Measurements from ENCODE around the gene AOPEP.

The AOPEP gene

DNA sequence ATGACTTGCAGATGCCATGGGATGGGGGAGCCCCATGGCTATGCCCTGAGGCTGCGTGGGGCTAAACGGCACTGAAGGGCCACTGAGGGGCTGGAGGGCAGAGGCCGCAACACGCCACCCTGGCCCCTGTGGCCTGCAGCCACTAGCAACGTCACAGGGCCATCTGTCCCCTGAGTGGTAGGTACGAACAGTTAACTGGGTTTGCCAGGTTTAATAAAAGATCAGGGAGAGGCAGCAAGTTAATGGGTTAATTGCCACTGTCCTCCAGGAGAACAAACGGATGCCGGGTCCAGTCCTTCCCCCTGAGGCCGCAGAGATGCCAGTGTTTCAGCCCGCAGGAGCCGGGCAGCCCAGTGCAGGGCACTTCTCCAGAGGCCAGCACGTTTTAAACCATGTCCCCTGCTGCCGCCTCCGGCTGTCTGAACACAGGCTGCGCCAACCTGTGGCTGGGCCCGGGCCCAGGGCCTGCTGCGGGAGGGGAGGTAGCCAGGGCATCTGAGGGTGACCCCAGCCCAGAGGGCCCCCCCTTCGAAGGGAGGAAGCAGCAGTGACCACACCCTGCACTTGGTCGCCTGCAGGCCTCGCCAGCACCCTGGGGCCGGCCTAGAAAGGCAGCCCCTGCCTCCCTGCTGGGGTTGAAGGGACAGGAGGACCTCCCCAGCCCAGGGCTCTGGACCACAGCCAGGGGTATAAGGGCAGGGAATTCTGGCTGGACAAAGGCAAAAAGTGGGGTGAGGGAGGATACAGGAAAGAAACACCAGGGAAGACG, 363.7 kb downstream of the AOPEP start:
- no peak for DNase-seq

DNA sequence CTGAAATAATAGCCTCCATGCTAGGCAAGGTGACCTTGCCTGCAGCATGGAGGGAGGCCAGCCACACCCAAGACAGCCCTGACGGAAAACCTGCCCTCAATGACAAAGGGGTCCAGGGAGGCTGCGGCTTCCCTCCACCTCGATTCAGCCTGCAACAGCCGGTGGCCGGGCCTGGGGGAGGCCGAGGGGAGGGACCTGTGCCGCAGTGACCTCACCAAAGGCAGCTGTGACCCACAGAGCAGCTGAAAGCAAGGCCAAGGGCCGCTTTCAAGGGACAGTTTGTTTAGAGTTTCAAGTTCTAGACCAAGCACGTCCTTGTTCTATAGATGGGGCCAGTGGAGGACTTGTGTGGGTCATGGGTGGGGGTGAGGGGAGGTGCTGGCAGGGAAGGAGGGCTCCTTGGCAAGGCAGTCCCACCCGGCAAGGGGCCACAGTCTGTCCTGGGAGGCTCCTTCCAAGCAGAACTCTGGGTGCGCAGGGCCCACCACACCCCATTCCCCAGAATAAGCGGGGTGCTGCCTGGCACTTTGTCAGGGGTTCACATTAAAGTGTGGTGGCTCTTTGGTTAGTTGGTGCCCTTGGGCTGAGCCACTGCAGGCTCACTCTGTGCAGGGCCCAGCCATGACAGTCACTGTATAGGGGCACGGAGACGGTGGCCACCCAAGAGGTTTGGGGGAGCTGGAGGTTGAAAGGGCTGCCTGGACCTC, 364.5 kb downstream of the AOPEP start:
- no peak for DNase-seq

DNA sequence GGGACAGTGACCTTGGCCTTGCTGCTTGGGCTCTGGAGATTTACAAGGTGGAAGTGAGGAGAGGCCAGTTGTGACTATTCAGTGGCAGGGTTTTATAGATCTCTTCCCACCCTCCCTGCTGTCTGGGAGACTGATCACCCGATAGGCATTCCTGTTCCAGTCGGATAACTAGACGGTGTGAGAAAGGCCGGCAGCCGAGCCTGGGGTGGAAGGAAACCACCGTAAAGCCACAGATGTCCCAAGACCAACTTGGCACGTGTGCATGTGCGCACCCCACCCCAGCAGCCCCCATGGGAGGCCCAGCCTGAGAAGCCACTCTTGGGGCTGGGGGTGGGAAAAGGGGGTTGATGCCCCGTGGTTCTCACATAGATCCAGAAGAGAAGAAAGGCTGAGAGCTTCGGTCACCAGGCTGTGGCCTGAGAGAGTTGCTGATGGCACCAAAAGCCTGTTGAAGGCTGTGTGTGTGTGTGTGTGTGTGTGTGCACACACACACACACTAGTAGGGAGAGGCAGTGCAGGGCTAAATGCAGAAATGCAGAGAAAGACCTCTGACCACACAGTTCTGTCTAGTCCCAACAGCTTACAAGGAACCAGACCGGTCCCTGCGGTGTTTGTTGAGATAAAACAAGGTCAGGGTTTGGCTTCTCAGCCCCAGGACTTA, 365.2 kb downstream of the AOPEP start:
- DNase-seq = no peak

DNA sequence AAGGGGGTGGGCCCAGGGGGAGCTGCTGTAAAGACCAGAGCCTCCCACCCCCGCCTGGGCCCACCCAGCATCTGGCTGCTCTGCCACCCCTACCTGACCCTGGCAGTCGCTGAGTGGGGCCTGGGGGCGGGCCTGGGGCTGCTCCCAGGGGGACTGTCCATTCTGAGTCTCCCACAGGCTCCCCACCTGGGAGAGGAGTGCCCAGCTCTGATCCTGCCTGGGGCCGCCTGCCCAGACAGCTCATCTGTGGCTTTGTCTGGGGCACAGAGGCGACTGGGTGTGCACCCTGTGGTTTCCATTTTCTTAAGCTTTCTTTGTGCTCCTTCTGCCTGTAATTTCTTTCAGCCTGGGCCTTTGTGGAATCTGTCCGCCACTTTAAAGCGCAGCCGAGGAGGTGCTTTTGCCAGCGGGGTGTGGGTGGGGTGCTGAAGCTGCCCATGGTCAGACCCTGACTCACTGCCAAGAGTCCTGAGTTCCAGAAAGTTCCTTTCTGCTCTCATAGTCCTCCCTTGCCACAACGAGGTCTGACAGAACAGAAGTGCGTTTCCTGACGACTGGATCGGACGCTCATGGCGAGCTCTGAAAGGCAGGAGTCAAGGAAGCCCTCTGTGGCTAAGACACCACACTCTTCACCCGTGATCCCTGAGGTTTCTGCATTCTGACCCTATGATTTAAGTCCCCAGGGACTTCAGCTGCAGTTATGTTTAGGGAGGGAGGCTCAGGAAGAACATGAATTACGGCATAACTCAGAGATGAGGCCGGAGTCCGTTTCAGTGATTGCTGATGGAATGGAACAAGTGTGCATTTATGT, 366.0 kb downstream of the AOPEP start:
- no peak for DNase-seq

DNA sequence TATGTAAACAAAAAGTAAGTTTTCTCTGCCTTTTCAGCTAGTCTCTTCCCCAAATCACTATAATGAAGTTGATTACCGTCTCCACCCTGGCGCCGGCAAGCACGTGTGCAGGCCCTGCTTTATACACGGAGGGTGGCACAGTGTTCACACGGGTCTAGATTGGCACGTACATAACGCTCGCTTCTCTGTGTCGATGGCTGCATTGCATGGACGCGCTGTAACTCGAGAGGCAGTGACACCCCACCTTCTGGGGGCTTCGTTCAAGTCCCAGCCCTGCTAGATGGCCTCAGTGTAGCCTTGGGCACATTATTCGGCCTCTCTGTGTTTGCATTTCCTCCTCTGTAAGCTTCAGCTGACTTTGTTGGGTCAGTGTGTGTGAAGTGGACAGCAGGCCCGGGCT, 367.1 kb downstream of the AOPEP start:
- no peak for DNase-seq

DNA sequence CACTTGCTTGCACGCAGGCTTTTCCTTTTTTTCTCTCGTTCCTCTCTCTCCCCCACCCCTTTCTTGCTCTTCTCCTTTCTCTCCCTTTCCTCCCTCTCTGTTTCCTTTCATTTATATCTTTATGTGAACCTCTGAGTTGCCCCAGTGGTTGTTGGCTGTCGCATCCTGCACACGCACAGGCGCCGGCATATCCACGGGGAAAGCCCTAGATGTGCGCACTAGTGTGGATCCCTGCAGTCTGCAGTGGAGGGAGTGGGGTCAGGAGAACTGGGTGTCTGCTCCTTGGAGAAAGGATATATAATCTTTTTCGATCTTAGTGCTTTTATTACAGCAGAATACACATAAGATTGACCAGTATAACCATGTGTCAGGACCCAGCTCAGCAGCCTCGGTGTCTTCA, 367.5 kb downstream of the AOPEP start:
- DNase-seq = no peak

DNA sequence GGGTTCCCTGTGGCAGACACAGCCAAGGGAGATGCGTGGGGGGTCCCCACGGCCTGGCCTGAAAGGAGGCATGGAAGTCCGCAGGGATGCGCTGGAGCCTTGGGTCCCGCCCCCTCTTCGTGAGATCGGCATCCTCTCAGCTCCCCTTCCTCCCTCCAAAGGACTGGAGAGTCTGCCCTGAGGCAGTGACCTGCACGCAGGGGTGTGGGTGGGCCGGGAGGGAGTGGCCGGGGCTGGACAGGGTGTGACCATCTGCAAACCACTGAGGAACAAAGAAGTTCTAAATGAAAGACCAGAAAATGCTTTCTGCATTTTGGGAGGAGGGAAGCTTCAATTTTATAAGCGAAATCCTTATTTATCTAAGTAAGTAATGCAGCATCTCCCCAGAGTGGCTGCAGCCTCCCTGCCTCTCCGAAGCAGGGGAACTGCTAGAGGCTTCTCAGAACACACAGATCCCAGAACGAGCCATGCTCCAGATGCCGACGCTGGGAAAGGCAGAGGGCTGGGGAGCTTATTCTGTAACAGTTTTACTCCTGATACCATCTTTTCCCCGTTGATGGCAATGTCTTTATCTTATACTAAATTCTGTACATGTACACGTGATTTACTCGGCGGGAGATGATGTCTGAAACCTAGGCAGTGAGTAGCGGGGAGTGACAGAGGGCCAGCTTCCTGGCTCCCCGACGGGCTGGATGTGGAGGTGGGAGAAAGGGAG, 369.3 kb downstream of the AOPEP start:
- no peak for DNase-seq

DNA sequence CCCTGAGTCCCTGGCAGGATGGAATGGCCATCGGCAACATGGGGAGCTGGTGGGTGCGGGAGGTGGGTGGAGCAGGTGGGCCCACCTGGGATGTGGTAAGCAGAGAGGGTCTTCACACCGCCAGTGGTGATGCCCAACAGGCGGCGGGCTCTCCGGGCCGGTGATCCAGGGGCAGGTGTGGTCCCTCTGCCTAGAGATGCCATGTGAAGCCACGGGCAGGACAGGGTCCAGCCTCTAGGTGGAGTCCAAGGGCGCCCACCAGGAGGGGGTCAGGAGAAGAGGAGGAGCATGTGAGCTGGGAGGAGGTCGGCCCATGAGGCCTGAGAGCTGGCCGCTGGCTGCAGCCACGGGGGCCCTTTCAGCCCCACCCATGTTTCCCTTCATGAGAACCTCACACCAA, 369.9 kb downstream of the AOPEP start:
- DNase-seq = no peak

DNA sequence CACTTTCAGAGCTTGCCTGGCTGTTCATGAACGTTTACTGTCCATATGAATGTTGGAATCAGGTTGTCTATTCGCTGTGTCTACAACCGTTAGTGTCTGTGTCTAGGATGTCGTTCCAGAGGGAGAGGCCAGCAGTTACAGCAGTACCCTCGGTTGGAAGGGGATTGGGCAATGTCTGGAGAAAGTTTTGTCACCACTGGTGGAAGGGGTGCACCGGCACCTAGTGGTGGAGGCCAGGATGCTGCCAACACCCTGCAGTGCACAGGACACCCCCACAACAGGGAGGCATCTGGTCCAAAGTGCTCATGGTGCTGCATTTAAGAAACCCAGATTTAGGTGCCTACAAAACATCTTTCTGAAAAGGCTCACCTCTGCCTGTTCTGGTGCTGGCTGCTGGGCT, 370.3 kb downstream of the AOPEP start:
- DNase-seq = no peak

DNA sequence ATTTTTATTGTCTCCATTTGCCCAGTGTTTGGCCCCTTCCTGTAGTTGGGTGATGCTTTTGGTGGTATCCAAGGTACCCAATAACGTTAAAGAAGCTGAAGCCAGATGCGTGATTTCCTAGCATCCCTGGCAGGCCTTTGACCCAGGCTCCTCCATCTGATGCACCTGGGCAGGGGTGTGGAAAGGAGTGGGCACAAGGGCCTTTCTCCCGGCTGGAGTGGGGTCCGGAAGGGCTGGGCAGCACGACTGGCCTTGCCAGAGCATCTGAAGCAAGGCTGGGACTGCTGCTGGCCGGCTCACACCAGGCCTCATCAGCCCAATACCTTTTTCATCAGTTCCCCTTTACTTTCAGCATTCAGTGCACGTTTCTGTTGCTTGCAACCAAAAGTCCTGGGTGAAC, 370.8 kb downstream of the AOPEP start:
- no peak for DNase-seq

DNA sequence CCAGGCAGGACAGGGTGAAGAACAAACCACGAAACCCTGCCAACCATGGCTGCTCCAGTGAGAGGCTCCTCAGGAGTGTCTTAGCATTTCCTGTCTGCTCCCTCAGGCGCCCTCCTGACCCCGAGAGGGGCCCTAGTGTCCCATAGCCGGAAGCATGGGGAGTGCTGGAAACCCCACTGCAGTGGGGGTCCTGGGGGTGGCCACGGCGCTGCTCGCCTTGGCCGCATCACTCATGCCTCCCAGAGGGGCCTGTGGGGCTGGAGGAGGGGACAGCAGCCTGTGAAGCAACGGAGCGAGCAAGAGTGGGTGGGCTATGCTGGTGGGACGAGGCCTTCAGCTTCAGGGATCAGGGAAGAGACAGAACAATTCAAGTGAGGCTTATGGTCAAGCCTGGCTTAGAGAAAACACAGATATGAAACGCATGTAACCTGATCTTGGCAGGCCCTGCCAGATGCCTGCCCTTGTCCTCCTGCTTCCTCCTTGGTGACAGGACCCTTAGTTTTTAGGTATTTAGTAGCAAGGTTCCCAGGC, 372.0 kb downstream of the AOPEP start:
- DNase-seq = no peak

DNA sequence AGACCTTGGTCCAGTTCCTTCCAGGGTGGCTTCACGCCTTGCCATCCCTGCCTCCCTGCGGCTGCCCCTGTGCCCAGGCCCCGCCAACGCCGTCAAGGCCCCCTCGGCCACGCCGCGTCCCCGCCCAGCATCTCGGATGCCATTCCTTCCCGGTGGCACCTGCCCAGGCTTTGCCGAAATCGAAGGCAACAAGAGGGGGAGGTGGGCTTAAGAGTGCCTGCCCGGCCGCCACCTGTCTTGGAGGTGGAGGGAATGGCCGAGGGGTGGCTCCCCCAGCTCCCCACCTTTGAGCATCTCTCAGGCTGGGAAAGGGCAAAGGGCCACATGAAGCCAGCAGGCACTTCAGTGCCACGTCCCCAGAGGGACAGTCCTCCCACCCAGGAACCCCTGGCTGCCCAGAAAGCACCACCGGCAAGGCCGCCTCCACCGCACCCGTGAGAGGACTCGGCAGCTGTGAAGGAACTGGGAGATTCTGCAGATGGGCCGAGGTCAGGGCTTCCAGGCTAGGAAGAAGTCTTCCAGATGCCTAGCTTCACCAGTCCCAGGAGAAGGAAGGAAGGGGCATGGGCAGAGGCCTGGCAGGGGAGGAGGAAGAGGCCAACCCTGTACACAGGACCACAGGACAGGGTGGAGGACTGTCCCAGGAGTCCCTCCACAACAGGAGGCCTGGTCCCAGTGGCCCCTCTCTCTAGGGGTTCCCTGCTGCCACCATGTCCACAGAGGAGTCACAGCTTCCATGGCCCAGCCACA, 373.0 kb downstream of the AOPEP start:
- no peak for DNase-seq

DNA sequence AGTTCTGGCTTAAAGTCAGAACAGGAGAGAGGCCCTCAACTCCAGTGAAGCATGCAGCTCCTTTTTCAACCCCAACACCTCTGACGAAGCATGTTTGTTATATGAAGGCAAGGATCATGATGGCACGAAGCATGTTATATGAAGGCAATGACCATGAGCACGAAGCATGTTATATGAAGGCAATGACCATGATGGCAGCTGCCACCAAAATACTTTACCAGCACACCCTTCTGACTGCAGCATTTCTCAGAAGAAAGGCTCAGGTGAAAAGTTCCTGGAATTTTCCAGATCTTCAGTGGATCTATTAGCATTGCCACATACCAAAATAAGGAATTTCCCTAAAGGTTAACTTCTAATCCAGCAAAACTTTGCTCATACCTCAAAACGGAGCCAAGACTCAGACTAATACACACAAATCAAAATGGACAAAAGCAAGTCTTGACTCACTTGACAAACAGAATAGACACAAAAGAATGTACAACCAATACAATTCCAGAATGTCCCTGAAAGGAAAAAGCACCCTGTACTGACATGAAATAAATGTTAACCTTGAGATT, 373.6 kb downstream of the AOPEP start:
- no peak for DNase-seq

DNA sequence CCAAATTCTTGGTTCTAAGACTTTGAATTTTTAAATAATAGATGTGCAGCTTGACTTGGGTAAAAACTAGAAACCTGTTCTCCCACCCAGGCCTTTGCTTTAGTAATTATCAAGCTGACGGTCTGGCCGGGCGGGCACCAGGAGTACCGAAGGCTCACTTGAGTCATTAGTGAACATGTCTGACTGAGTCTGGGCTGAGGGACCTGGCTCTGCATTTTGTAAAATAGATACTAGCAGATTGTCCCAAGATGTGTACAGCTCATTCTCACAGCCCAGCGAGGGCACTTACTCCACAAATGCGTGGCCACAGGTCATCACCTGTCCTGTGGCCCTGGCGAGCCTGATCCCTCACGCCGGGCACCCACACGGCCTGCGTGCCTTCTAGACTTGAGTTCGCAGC, 374.8 kb downstream of the AOPEP start:
- DNase-seq = no peak

DNA sequence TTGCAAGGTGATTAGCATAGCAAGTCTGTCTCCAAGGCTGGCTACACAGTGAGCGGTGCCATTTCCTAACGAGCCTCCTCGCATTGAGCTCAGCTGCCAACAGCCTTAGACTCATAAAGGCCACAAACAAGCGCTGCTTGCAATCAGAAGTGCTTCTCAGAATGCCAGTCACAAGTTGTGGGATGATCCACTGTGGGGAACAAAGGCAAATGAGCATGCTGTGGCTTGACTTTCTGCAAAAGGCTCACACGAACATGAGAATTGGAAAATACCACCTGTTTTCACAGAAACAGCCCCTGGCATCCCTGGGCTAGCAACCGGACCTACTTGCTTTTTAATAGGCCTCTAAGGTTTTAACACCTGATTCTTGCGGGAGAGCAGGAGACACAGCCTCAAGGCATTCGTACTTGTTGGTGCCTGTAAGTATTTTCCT, 375.5 kb downstream of the AOPEP start:
- DNase-seq = no peak

DNA sequence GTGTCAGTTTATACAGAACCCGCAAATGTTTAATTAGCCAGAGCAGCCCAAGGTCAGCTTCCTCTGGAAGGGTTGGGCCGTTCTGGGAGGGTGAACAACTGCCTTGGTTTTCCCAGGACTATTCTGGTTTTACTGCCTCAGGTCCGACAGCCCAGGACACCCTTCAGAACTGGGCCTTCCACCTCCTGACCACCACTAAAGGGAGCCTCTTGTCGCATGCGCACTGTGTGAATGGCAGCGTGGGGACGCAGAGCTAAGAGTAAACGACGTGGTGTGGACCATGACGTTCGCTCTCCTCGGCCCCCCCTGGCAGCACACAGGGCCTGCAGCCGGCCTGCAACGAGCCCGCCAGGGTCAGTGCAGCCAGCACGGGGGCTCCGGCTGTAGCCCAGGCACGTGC, 376.1 kb downstream of the AOPEP start:
- no peak for DNase-seq

DNA sequence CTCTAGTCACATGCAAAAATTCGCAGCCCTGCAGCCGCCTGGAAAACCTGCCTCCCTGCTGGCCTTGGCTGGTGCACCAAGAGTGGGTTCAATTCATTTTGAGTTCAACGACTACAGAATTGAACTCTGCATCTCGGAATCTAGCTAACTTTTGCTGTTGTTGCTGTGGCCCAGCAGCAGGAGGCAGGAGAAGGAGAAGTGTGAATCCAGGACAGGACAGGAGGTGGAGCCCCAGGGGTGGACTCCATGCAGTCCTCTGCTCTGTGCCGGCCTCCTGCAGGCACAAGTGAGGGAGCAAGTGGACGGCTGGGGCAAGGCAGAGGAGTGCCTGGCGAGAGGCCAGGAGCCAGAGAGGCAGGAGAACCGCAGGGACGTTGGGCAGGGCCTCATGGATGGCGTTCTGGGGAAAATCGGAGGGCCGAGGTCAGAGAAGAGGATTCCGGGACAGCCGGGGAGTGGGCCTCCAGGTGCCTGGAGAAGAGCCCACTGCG, 376.8 kb downstream of the AOPEP start:
- DNase-seq = no peak

DNA sequence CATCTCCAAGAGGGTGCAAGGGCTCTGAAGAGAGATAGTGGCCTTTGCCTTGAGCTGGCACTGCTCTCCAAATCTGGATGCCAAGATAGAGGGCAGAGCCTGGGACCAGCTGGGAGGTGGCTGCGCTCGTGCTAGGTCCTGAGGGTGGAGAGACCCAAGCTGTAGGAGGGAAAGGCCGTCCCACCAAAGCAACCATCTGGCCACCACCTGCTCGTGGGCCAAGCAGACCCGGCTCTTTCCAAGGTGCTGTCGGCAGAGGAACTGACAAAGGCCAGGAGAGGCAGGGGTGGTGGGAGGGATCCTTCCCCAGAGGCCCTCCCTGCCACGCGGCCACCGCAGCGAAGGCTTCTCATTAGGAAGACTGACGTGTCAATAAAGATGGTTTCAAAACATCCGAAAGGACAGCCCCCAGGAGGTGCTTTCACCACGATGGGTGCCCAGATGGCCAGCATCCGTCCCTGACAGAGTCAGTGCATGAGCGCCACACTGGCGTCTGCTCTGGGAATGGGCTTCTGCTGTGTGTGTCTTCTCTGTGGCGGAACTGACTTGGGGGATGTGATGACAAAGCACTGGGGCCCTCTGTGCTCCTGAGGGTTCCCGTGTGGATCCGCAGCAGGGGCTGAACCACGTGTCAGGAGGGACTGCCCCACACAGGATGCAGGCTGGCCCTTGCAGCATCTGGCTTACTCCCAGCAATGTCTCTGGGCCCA, 377.5 kb downstream of the AOPEP start:
- no peak for DNase-seq

DNA sequence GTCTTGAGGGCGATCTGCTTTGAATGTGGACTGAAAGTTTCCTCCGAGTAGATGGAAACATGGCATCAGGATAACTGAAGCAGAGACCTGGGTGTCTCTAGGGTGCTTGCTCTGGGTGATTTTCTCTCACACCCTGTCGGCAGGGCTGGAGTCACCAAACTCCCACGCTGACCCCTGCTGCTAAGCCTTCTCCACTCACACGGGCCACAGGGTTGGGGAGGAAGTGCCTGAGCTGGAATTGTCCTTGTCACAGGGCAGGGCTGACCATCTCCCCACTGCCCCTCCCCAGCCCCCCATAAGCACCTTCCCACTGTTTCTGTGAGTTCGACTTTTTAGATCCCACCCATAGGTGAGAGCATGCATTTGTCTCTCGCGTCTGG, 378.1 kb downstream of the AOPEP start:
- DNase-seq = no peak

DNA sequence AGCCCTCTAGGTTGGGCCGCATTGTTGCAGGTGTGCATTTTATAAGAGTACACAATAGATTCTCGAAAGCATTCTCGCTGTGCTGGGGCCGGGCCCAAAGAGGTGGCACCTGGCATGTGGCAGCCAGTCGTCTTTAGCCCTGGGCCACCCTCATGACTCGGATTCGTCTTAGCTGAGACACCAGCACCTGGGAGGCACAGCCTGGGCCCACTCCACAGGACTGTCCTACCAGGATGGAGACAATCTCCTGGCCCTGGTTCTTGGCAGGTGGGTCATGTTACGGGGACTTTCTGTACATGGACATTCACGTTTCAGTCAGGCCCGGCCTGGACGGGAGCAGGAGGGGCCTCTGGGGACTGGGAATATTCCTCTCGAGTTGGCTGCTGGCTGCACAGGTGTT, 378.5 kb downstream of the AOPEP start:
- no peak for DNase-seq

All from stimulated activated CD4-positive, alpha-beta T cell treated with anti-CD3 and anti-CD28 coated beads, Interleukin-4, amount 100 ng/mL, for 24 hours (primary cell).